Uterus (tissue), 4 donors: ENCODE results near the gene TTC12. TPM values are rescaled to one million over a fixed set of nuclear protein-coding genes. Genes with fewer than 3 reads are reported as not detected.

Source experiments
- DNase-seq, 2 donors: peaks; one replicate each; pipeline ENCODE4 v3.0.0-alpha.2; 2019 to 2020
- H3K27ac ChIP-seq, 2 donors: fragments of 200-600 bp; sonication (generic); 1 replicate in 1 of 2; 2 replicates in 1 of 2; pipeline ENCODE4 v1.5.1; 2016 to 2018
- H3K27me3 ChIP-seq, 2 donors: fragments of 200-600 bp; sonication (generic); one replicate each; pipeline ENCODE4 v1.5.1; 2018 to 2019; ENCODE audit warnings: control low read depth in 1 of 2
- H3K36me3 ChIP-seq, 2 donors: fragments of 200-600 bp; sonication (generic); one replicate each; pipeline ENCODE4 v1.5.1; 2019; ENCODE audit warnings: control low read depth in 1 of 2
- H3K4me1 ChIP-seq, 2 donors: fragments of 200-600 bp; sonication (generic); one replicate each; pipeline ENCODE4 v1.5.1; 2018 to 2019; ENCODE audit warnings: control low read depth in 1 of 2
- H3K4me3 ChIP-seq, 2 donors: fragments of 200-600 bp; sonication (generic); 1 replicate in 1 of 2; 2 replicates in 1 of 2; pipeline ENCODE4 v1.5.1; 2018 to 2019; ENCODE audit warnings: mild to moderate bottlenecking in 1 of 2
- H3K9me3 ChIP-seq, 2 donors: fragments of 200-600 bp; sonication (generic); one replicate each; pipeline ENCODE4 v1.5.1; 2019; ENCODE audit warnings: control low read depth in 1 of 2
- POLR2A ChIP-seq, 2 donors: fragments of 450-650 bp; IDR thresholded peaks; one replicate each; pipeline ENCODE4 v1.6.1; 2016; ENCODE audit warnings: antibody characterized with exemption in 2 of 2, mild to moderate bottlenecking in 1 of 2, moderate library complexity in 1 of 2
- intact Hi-C: fragments of 100-400 bp; cut with DNase I; formaldehyde crosslinking; loops from one replicate; pipeline ENCODE4 v1.15.1; 2023; ENCODE audit warnings: low total_unique reads
- total RNA-seq, 4 donors: library from RNA; depleted of rRNA in 3 of 4; stranded (reverse); fragments of >200 nt in 3 of 4; gene quantifications; one replicate each; pipeline versions ENCODE4 v1.1.0 to v1.2.4, GENCODE V29; 2014 to 2023
- TF ChIP-seq, protein P1 (sequence below), 4 experiments: fragments of 200-600 bp in 2 of 4; fragments of 450-650 bp in 2 of 4; sonication (generic) in 2 of 4; IDR thresholded peaks; one replicate each; pipeline ENCODE4 v1.5.1; 2016 to 2019; ENCODE audit warnings: antibody characterized with exemption in 4 of 4, mild to moderate bottlenecking in 2 of 4, moderate library complexity in 1 of 4
- donor health status: DM: yes; HTN: yes; CAD: no.

The TTC12 gene
- total RNA-seq, 4 donors from 2014 or later = 2.4 to 27.5 (median 17.1) TPM

DNA sequence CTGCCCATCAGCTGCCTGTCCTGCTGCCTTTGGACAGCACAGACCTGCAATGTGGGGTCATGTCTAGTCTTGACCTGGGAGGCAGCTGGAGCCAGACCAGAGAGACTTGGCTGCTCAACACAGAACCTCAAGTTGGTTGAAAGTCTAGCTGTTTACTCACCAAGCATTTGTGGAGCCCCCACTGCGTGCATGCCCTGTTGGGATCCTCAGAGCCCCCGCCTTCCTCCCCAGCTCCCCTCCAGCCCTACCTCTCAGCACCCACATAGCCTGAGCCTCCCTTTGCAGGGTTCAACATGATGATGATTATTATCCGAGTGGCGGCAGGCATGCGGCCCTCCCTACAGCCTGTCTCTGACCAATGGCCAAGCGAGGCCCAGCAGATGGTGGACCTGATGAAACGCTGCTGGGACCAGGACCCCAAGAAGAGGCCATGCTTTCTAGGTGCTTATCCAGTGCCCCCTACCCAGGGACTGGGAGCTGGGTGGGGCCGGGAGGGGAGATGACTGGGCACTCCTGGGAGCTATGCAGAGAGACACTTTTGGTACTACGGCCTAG is 81.5 kb downstream of the TTC12 start:
- Histone ChIP-seq H3K9me3 (no peaks in the 10 kb centered on the region), H3K4me1 (no peaks in the 10 kb centered on the region), H3K4me3 (no peak overlapping the region), H3K27me3 (no peaks in the 10 kb centered on the region), H3K27ac (no peak overlapping the region), H3K36me3 (no peaks in the 10 kb centered on the region)
- intact Hi-C loops = no loop called here
- no peak for DNase-seq
- TF ChIP-seq, protein P1, sequence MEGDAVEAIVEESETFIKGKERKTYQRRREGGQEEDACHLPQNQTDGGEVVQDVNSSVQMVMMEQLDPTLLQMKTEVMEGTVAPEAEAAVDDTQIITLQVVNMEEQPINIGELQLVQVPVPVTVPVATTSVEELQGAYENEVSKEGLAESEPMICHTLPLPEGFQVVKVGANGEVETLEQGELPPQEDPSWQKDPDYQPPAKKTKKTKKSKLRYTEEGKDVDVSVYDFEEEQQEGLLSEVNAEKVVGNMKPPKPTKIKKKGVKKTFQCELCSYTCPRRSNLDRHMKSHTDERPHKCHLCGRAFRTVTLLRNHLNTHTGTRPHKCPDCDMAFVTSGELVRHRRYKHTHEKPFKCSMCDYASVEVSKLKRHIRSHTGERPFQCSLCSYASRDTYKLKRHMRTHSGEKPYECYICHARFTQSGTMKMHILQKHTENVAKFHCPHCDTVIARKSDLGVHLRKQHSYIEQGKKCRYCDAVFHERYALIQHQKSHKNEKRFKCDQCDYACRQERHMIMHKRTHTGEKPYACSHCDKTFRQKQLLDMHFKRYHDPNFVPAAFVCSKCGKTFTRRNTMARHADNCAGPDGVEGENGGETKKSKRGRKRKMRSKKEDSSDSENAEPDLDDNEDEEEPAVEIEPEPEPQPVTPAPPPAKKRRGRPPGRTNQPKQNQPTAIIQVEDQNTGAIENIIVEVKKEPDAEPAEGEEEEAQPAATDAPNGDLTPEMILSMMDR (IDR thresholded peaks at IDR 0.05) = no peak
- no peak for TF ChIP-seq POLR2A (IDR thresholded peaks at IDR 0.05)

DNA sequence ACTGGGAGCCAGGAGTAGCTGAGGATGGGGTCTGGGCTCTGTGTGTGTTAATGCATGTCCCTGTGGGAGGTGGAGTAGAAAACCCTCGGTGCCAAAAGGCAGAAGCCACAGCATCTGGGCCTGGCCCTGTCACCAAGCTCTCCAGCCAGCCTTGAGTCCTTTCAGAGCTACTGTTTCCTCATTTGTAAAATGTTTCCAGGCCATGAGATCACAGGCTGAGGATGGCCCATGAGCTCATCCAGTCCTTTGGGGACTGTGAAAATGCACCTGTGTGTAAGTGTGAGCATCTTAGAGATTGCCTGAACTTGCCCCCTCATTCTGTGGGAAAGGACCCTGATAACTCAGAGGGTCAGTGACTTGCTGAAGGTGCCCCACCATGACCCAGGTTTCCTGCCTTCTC is 82.3 kb downstream of the TTC12 start:
- TF ChIP-seq, protein P1 (IDR thresholded peaks at IDR 0.05) = no peak
- no peak for TF ChIP-seq POLR2A (IDR thresholded peaks at IDR 0.05)

DNA sequence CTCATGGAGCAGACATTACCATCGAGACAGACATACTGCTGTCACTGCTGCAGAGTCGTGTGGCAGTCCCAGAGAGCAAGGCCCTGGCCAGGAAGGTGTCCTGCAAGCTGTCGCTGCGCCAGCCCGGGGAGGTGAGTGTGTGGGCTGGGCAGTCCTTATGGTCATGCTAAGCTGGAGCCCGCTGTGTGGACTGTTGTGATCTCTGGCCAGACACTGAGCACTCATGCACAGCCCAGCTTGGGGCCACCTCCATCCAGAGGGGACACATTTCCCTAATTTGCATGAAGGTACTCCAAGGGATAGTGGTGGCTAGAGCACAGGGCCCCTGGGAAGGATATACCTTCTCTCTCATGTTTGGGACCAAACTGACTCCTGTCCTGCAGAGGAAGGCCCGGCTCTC is 82.8 kb downstream of the TTC12 start:
- no peak overlapping the region for H3K27ac ChIP-seq
- intact Hi-C loops = no loop called here
- H3K4me1 ChIP-seq = no peaks in the 10 kb centered on the region
- TF ChIP-seq, protein P1 (IDR thresholded peaks at IDR 0.05) = no peak
- TF ChIP-seq POLR2A (IDR thresholded peaks at IDR 0.05) = no peak
- H3K27me3 ChIP-seq = no peaks in the 10 kb centered on the region
- H3K36me3 ChIP-seq = no peaks in the 10 kb centered on the region
- H3K4me3 ChIP-seq = no peak overlapping the region
- H3K9me3 ChIP-seq = no peaks in the 10 kb centered on the region
- DNase-seq = no peak

More for the DNA sequence above, 82.3 kb downstream of the TTC12 start:
- no peaks in the 10 kb centered on the region for H3K4me1 ChIP-seq
- no peak for DNase-seq
- intact Hi-C loops = no loop called here
- no peaks in the 10 kb centered on the region for H3K36me3 ChIP-seq
- no peaks in the 10 kb centered on the region for H3K27me3 ChIP-seq
- H3K27ac ChIP-seq = no peak overlapping the region
- H3K9me3 ChIP-seq = no peaks in the 10 kb centered on the region
- no peak overlapping the region for H3K4me3 ChIP-seq

DNA sequence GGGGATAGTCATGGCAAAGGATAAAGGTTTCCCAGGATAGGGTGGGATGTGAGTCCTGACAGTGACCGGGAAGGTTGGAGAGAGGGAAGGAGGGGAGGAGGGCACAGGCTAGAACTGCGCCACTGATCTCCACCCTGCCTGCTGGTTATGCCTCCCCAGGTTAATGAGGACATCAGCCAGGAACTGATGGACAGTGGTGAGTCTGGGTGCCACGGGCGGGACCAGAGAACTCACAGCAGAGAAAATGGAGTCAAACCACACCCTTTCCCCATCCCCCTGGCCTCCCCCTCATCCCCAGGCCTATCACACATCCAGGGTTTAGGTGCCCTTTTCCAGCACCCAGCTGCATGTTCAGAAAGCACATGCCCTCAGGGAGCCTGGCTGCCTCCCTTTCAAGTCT is 83.4 kb downstream of the TTC12 start:
- H3K27ac ChIP-seq = no peak overlapping the region
- DNase-seq = no peak
- no peaks in the 10 kb centered on the region for H3K36me3 ChIP-seq
- no peaks in the 10 kb centered on the region for H3K27me3 ChIP-seq
- TF ChIP-seq, protein P1 (IDR thresholded peaks at IDR 0.05) = no peak
- TF ChIP-seq POLR2A (IDR thresholded peaks at IDR 0.05) = no peak
- no peaks in the 10 kb centered on the region for H3K4me1 ChIP-seq
- H3K9me3 ChIP-seq = no peaks in the 10 kb centered on the region
- no peak overlapping the region for H3K4me3 ChIP-seq
- intact Hi-C loops = no loop called here

DNA sequence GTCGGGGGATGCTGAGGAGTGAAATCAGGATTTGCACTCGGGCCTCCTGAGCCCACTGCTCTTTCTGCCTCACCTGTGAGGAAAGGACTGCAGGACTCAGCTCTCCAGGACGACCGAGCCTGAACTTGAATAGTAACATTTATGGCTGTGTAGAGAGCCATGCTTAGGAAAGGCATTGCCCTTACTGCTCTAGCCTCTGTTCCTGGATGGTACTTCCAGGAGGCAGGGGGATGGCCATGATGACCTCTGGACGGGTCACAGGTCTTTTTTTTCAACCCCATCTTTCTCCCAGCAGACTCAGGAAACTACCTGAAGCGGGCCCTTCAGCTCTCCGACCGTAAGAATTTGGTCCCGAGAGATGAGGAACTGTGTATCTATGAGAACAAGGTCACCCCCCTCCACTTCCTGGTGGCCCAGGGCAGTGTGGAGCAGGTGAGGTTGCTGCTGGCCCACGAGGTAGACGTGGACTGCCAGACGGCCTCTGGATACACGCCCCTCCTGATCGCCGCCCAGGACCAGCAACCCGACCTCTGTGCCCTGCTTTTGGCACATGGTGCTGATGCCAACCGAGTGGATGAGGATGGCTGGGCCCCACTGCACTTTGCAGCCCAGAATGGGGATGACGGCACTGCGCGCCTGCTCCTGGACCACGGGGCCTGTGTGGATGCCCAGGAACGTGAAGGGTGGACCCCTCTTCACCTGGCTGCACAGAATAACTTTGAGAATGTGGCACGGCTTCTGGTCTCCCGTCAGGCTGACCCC is 84.5 kb downstream of the TTC12 start:
- intact Hi-C loops = no loop called here

More for the DNA sequence above, 84.5 kb downstream of the TTC12 start:
- Histone ChIP-seq H3K9me3 (no peaks in the 10 kb centered on the region), H3K27ac (no peak overlapping the region), H3K36me3 (no peaks in the 10 kb centered on the region), H3K4me3 (no peak overlapping the region), H3K4me1 (no peaks in the 10 kb centered on the region), H3K27me3 (no peaks in the 10 kb centered on the region)
- DNase-seq = no peak
- TF ChIP-seq, protein P1 (IDR thresholded peaks at IDR 0.05) = no peak
- TF ChIP-seq POLR2A (IDR thresholded peaks at IDR 0.05) = no peak
